GM18909 (cell line): ENCODE data around the gene SMIM34.
A peak's percentile ranks its signal among the peaks of the same experiment; 100 is the strongest.
"Not testable (repeated sequence)": the region's sequence is repeated elsewhere in the genome, so short reads cannot be mapped to it uniquely, and the experiment has no call there.

Experiments used
- ATAC-seq: cut with Tn5 transposase; IDR thresholded peaks from one replicate; pipeline ENCODE4 v1.9.1; 2021; ENCODE audit warnings: mild to moderate bottlenecking; ENCODE audit not compliant: unreplicated experiment, poor library complexity

SMIM34 gene

GRCh38 chr21:34374940-34375618, 48.7 kb downstream of the SMIM34 start, which contains the start of gene SMIM11:
Gene SMIM11 (plus strand): TSS chr21:34375507. CDS start chr21:34379505, 3,998 bp downstream.
- ATAC-seq, result peak; percentile 90

GRCh38 chr21:34374462-34374861, 49.3 kb downstream of the SMIM34 start:
- ATAC-seq, result not testable (repeated sequence)

GRCh38 chr21:34372321-34372720, 51.4 kb downstream of the SMIM34 start:
- no peak for ATAC-seq

- ATAC-seq, result no peak
These were observed 54.0 kb downstream of the SMIM34 start for GRCh38 chr21:34369741-34370140.
